CD14-positive monocyte (primary cell): ENCODE results near the gene HPGDS. TPM values are rescaled to one million over a fixed set of nuclear protein-coding genes. Genes with fewer than 3 reads are reported as not detected.

Experiments
- DNase-seq, 3 donors: peaks; one replicate each; pipeline ENCODE4 v3.0.0-alpha.2; 2011 to 2022
- H2AFZ ChIP-seq: 2 replicates; pipeline ENCODE4 v1.6.0; 2012; ENCODE audit warnings: mild to moderate bottlenecking, low read depth, low read length, inconsistent platforms; ENCODE audit not compliant: insufficient read depth, poor library complexity, severe bottlenecking
- H3K27ac ChIP-seq, 2 donors: 1 replicate in 1 of 2; 2 replicates in 1 of 2; pipeline ENCODE4 v1.5.1; 2012 to 2013; ENCODE audit warnings: low read length in 2 of 2, control low read depth in 1 of 2, inconsistent platforms in 1 of 2, low read depth in 1 of 2, mild to moderate bottlenecking in 1 of 2
- H3K27me3 ChIP-seq, 2 donors: one replicate each; pipeline versions ENCODE4 v1.6.0 to v1.6.1; 2011 to 2013; ENCODE audit warnings: low read length in 2 of 2; ENCODE audit not compliant: control insufficient read depth in 2 of 2, insufficient read depth in 2 of 2
- H3K36me3 ChIP-seq, 2 donors: replicated peaks in 1 of 2; 1 replicate in 1 of 2; 2 replicates in 1 of 2; pipeline versions ENCODE4 v1.5.1 to v1.6.1; 2012 to 2013; ENCODE audit warnings: low read length in 2 of 2, control low read depth in 1 of 2, inconsistent platforms in 1 of 2, mild to moderate bottlenecking in 1 of 2; ENCODE audit not compliant: insufficient read depth in 2 of 2, control insufficient read depth in 1 of 2
- H3K4me1 ChIP-seq, 2 donors: 1 replicate in 1 of 2; 2 replicates in 1 of 2; pipeline versions ENCODE4 v1.5.1 to v1.6.1; 2012 to 2013; ENCODE audit warnings: low read length in 2 of 2, control low read depth in 1 of 2, inconsistent platforms in 1 of 2, mild to moderate bottlenecking in 1 of 2, moderate library complexity in 1 of 2; ENCODE audit not compliant: insufficient read depth in 2 of 2, control insufficient read depth in 1 of 2
- H3K4me2 ChIP-seq: replicated peaks from 2 replicates; pipeline ENCODE3; 2012; ENCODE audit warnings: low read length, moderate library complexity, mild to moderate bottlenecking; ENCODE audit not compliant: poor library complexity, severe bottlenecking; ENCODE audit errors: extremely low read depth
- H3K4me3 ChIP-seq, 3 experiments: fragments of 200-600 bp in 1 of 3; sonication (generic) in 1 of 3; replicated peaks in 1 of 3; 1 replicate in 2 of 3; 2 replicates in 1 of 3; pipeline ENCODE4 v1.5.1; 2011 to 2013; ENCODE audit warnings: low read length in 3 of 3, mild to moderate bottlenecking in 3 of 3, control low read depth in 2 of 3, low read depth in 2 of 3, inconsistent platforms in 1 of 3, moderate library complexity in 1 of 3
- H3K79me2 ChIP-seq: 2 replicates; pipeline ENCODE4 v1.6.0; 2012; ENCODE audit warnings: mild to moderate bottlenecking, control low read depth, inconsistent platforms, low read length, moderate library complexity; ENCODE audit not compliant: insufficient read depth
- H3K9ac ChIP-seq: 2 replicates; pipeline ENCODE4 v1.6.0; 2017; ENCODE audit warnings: low read length, mild to moderate bottlenecking; ENCODE audit not compliant: insufficient read depth, poor library complexity, severe bottlenecking
- H3K9me3 ChIP-seq, 2 donors: replicated peaks in 1 of 2; 1 replicate in 1 of 2; 2 replicates in 1 of 2; pipeline versions ENCODE4 v1.5.1 to v1.6.1; 2012 to 2013; ENCODE audit warnings: low read length in 2 of 2, control low read depth in 1 of 2; ENCODE audit not compliant: control insufficient read depth in 1 of 2, insufficient read depth in 1 of 2
- H4K20me1 ChIP-seq: 2 replicates; pipeline ENCODE4 v1.6.0; 2012; ENCODE audit warnings: mild to moderate bottlenecking, low read length, control low read depth, moderate library complexity; ENCODE audit not compliant: insufficient read depth
- H3K27ac Mint-ChIP-seq, 7 donors: one replicate each; pipeline ENCODE4 v1.8.0; 2020; ENCODE audit warnings: mild to moderate bottlenecking in 7 of 7, mixed read lengths in 7 of 7, moderate library complexity in 6 of 7, inconsistent platforms in 2 of 7
- H3K27me3 Mint-ChIP-seq, 3 donors: one replicate each; pipeline ENCODE4 v1.8.0; 2021 to 2022; ENCODE audit warnings: low read depth in 3 of 3, mild to moderate bottlenecking in 3 of 3, mixed read lengths in 3 of 3, moderate library complexity in 3 of 3, inconsistent platforms in 1 of 3
- H3K36me3 Mint-ChIP-seq, 2 donors: one replicate each; pipeline ENCODE4 v1.8.0; 2020; ENCODE audit warnings: mixed read lengths in 2 of 2, inconsistent platforms in 1 of 2, mild to moderate bottlenecking in 1 of 2
- H3K4me1 Mint-ChIP-seq: one replicate; pipeline ENCODE4 v1.8.0; 2020; ENCODE audit warnings: mild to moderate bottlenecking, mixed read lengths
- H3K4me3 Mint-ChIP-seq, 2 donors: one replicate each; pipeline ENCODE4 v1.8.0; 2020; ENCODE audit warnings: mild to moderate bottlenecking in 2 of 2, mixed read lengths in 2 of 2, moderate library complexity in 1 of 2
- H3K9me3 Mint-ChIP-seq, 7 donors: one replicate each; pipeline ENCODE4 v1.8.0; 2020 to 2022; ENCODE audit warnings: mixed read lengths in 7 of 7, mild to moderate bottlenecking in 6 of 7, moderate library complexity in 6 of 7, inconsistent platforms in 2 of 7
- WGBS: methylation state at CpG from one replicate; pipeline ENCODE4 v1.1.5; 2013; ENCODE audit warnings: missing lambda C conversion rate; ENCODE audit not compliant: insufficient coverage; 5-methylcytosine and 5-hydroxymethylcytosine counted together
- intact Hi-C, 2 donors: fragments of 100-400 bp; cut with micrococcal nuclease; formaldehyde crosslinking; loops; one replicate each; pipeline versions ENCODE4 v1.15.0 to v1.15.1; 2023
- polyA plus RNA-seq, 3 donors: library from polyadenylated mRNA; depleted of rRNA in 1 of 3; unstranded in 2 of 3; stranded (reverse) in 1 of 3; fragments of 300-500 nt in 2 of 3; fragments of >200 nt in 1 of 3; fragmentation: Illumina TruSeq in 2 of 3; gene quantifications; 1 replicate in 2 of 3; 2 replicates in 1 of 3; pipeline ENCODE4 v1.2.3, GENCODE V29; 2012 to 2021
- TF ChIP-seq, protein P1 (sequence below): fragments of 200-600 bp; IDR thresholded peaks from one replicate; pipeline ENCODE4 v1.8.0; 2022; ENCODE audit warnings: antibody characterized with exemption, mild to moderate bottlenecking

HPGDS gene
- polyA plus RNA-seq, 3 donors, result 0.05 to 0.30 TPM; not detected in 1

DNA sequence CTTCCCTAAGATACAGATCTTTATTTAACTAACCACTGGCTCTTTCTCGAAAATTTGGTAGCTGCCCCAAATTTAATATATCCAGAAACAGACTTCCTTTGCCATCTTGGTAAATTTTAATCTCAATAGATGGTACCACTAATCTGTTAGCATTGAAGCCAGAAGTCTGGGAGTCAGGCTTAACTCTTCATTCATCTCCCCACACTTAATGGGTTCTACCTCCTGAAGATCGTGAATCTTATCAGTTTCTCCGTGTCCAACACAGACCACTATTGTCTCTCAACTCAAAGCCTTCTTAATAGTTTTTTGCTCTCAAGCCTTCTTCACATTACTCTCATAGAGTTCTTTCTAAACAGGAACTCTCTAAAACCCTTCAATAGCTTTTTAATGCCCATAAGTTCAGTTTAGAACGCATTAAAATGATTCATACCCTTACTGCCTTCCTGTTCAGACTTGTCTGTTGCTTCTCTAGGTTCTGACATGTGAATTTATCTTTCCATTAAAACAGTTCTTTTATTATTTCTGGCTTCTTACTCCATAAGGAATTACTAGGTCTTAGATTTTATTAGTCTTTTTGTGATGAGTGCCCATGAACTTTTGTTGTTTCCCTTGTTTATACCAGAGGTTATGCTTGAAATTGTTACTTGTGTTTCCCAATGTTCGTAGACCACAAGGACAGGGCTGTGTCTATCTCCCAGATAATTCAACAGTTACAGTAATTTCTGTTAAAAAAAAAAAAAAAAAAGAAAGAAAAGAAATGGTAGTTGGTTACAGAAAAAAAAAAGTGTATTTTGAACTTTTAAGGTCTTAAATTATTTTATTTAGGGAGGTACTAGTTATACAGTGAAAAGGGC, 80.2 kb downstream of the HPGDS start:
- H3K9me3 ChIP-seq, result no peaks in the 10 kb centered on the region
- no peak overlapping the region for H3K27ac Mint-ChIP-seq
- no peak overlapping the region for H3K4me3 Mint-ChIP-seq
- no peak overlapping the region for H2AFZ ChIP-seq
- no peaks in the 10 kb centered on the region for H4K20me1 ChIP-seq
- H3K4me2 ChIP-seq, result no peak overlapping the region
- TF ChIP-seq, protein P1, sequence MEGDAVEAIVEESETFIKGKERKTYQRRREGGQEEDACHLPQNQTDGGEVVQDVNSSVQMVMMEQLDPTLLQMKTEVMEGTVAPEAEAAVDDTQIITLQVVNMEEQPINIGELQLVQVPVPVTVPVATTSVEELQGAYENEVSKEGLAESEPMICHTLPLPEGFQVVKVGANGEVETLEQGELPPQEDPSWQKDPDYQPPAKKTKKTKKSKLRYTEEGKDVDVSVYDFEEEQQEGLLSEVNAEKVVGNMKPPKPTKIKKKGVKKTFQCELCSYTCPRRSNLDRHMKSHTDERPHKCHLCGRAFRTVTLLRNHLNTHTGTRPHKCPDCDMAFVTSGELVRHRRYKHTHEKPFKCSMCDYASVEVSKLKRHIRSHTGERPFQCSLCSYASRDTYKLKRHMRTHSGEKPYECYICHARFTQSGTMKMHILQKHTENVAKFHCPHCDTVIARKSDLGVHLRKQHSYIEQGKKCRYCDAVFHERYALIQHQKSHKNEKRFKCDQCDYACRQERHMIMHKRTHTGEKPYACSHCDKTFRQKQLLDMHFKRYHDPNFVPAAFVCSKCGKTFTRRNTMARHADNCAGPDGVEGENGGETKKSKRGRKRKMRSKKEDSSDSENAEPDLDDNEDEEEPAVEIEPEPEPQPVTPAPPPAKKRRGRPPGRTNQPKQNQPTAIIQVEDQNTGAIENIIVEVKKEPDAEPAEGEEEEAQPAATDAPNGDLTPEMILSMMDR, result no peak
- peaks cover 35 to 42% of the 10 kb centered on the region in 2 donors for H3K36me3 Mint-ChIP-seq
- H3K4me1 Mint-ChIP-seq, result no peaks in the 10 kb centered on the region
- DNase-seq, result no peak
- H3K27me3 Mint-ChIP-seq, result no peaks in the 10 kb centered on the region
- 100% methylated on average over 2 of the region's 5 CpGs for WGBS
- H3K9me3 Mint-ChIP-seq, result no peaks in the 10 kb centered on the region
- H3K9ac ChIP-seq, result no peak overlapping the region
- no peak overlapping the region for H3K4me3 ChIP-seq
- intact Hi-C loops, result no loop called here
- peaks cover 19 to 46% of the 10 kb centered on the region in 2 donors for H3K36me3 ChIP-seq
- no peaks in the 10 kb centered on the region for H3K27me3 ChIP-seq
- no peak overlapping the region for H3K27ac ChIP-seq
- H3K79me2 ChIP-seq, result no peaks in the 10 kb centered on the region
- no peaks in the 10 kb centered on the region for H3K4me1 ChIP-seq

DNA sequence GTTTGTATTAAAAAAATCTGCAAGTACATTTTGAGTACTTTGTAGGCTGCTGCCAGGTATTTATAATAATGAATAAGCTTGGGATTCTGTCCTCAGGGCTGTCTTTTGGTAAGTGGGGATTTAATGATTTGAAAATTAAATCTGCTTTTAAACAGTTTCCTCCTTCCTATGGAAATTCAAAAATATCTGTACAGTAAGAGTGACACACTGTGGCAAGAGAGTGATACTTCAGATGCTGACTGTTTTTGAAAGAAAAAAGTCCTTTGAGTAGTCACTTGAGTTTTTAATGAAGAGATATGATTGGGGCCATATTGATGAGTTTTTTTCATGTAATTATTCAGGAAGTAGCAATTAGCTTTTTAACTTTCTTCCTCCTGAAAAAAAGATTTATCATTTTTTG, 85.8 kb downstream of the HPGDS start:
- H3K27me3 ChIP-seq, result no peaks in the 10 kb centered on the region
- no peak overlapping the region for H3K27ac ChIP-seq
- no peak for DNase-seq
- H3K9ac ChIP-seq, result no peak overlapping the region
- peaks cover 43 to 45% of the 10 kb centered on the region in 2 donors for H3K36me3 Mint-ChIP-seq
- H3K4me3 Mint-ChIP-seq, result no peak overlapping the region
- H3K4me3 ChIP-seq, result no peak overlapping the region
- intact Hi-C loops, result no loop called here
- no peaks in the 10 kb centered on the region for H3K9me3 ChIP-seq
- TF ChIP-seq, protein P1, result no peak
- no peaks in the 10 kb centered on the region for H4K20me1 ChIP-seq
- no peaks in the 10 kb centered on the region for H3K4me1 Mint-ChIP-seq
- H2AFZ ChIP-seq, result no peak overlapping the region
- no peaks in the 10 kb centered on the region for H3K9me3 Mint-ChIP-seq
- no peak overlapping the region for H3K4me2 ChIP-seq
- no peaks in the 10 kb centered on the region for H3K27me3 Mint-ChIP-seq
- H3K4me1 ChIP-seq, result no peaks in the 10 kb centered on the region
- H3K79me2 ChIP-seq, result no peaks in the 10 kb centered on the region
- peaks cover 18 to 44% of the 10 kb centered on the region in 2 donors for H3K36me3 ChIP-seq
- no peak overlapping the region for H3K27ac Mint-ChIP-seq
